ENCODE measurements around the gene MKX.

Gene MKX

DNA sequence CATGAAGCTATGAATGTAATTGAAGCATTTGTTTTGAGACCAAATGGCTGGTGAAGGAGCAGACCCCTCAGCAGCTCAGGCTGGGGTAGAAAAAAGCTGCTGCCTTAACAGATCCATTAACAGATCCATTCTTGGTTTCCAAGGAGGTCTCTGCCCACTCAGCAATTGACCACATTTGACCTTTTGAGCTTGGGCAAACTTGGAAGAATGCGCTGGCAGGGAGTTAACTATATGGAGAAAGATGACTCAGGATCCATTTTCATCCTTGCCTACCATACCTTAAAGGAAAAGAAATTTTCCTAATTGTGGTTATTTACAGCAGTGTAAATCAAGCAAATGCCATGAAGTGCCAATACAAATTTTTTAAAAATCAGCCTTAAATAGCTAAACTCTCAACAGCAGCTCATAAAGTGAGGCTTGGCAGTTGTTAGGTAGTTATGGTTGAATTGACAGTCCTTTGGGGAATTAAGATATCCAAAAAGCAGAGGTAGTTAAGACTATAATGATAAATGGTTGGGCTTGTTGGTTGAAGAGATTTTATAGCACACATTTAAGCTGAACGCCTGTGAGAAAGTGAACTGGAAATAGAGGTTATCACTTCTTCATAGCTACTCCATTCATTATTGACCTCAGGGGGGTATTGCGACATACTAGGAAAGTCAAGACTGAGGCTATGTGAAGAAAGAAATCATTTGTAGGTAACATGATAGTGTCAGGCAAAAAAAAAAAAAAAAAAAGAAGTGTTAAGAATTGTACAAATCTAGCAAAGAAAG is 83.9 kb downstream of the MKX start:
- H3K4me1 Mint-ChIP-seq (ENCODE audit: low read depth), result no peaks in the 10 kb centered on the region
- H3K27me3 Mint-ChIP-seq, result peaks cover 17% of the 10 kb centered on the region
- no peak overlapping the region for H3K4me3 Mint-ChIP-seq
- no peak overlapping the region for H3K27ac Mint-ChIP-seq
- H3K9me3 Mint-ChIP-seq (ENCODE audit: low read depth), result no peaks in the 10 kb centered on the region
- no peaks in the 10 kb centered on the region for H3K36me3 Mint-ChIP-seq

DNA sequence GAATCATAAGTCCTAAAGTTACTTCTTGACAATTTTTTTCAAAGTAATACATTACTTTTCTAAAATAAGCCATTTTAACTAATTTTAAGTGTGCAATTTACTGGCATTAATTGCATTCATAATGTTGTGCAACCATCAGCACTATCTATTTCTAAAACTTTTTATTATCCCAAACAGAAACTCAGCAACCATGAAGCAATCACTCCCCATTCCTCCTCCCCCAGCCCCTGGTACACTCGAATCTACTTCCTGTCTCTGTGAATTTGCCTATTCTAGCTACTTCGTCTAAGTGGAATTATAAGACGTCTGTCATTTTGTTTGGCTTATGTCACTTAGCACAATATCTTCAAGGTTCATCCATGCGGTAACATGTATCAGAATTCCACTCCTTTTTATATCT is 84.9 kb downstream of the MKX start:
- H3K27ac Mint-ChIP-seq, result no peak overlapping the region
- no peaks in the 10 kb centered on the region for H3K9me3 Mint-ChIP-seq (ENCODE audit: low read depth)
- H3K36me3 Mint-ChIP-seq, result no peaks in the 10 kb centered on the region
- peaks cover 17% of the 10 kb centered on the region for H3K27me3 Mint-ChIP-seq
- no peaks in the 10 kb centered on the region for H3K4me1 Mint-ChIP-seq (ENCODE audit: low read depth)
- H3K4me3 Mint-ChIP-seq, result no peak overlapping the region

- H3K4me1 Mint-ChIP-seq (ENCODE audit: low read depth), result no peaks in the 10 kb centered on the region
- no peaks in the 10 kb centered on the region for H3K36me3 Mint-ChIP-seq
- H3K27ac Mint-ChIP-seq, result no peak overlapping the region
- peaks cover 17% of the 10 kb centered on the region for H3K27me3 Mint-ChIP-seq
- no peak overlapping the region for H3K4me3 Mint-ChIP-seq
- H3K9me3 Mint-ChIP-seq (ENCODE audit: low read depth), result no peaks in the 10 kb centered on the region
Observed at GRCh38 chr10:27660268-27660667, 85.4 kb downstream of the MKX start.

- Mint-ChIP-seq H3K4me1 (ENCODE audit: low read depth) (no peaks in the 10 kb centered on the region), H3K27ac (no peak overlapping the region), H3K36me3 (no peaks in the 10 kb centered on the region), H3K4me3 (no peak overlapping the region), H3K27me3 (peaks cover 17% of the 10 kb centered on the region), H3K9me3 (ENCODE audit: low read depth) (no peaks in the 10 kb centered on the region)
Observed at GRCh38 chr10:27659786-27660185, 85.8 kb downstream of the MKX start.

DNA sequence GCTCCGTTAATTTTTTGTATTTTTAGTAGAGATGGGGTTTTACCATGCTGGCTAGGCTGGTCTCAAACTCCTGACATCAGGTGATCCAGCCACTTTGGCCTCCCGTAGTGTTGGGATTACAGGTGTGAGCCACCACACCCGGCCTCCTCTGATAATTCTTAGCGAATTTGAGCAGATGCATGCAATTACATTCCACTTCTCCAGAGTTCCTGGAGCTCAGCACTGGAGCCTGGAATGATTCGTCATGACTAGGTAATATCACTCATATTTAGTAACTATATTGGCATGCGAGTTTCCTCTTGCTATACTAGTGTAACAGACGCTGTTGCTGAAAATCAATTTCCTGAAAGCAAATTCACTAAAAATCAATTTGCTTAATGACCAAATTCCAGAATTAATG is 86.8 kb downstream of the MKX start:
- H3K27me3 Mint-ChIP-seq, result peaks cover 17% of the 10 kb centered on the region
- H3K4me1 Mint-ChIP-seq (ENCODE audit: low read depth), result no peaks in the 10 kb centered on the region
- no peak overlapping the region for H3K27ac Mint-ChIP-seq
- H3K9me3 Mint-ChIP-seq (ENCODE audit: low read depth), result no peaks in the 10 kb centered on the region
- H3K36me3 Mint-ChIP-seq, result no peaks in the 10 kb centered on the region
- no peak overlapping the region for H3K4me3 Mint-ChIP-seq

GRCh38 chr10:27655296-27655695 is 90.3 kb downstream of the MKX start:
- Mint-ChIP-seq H3K36me3 (no peaks in the 10 kb centered on the region), H3K27ac (no peak overlapping the region), H3K9me3 (ENCODE audit: low read depth) (no peaks in the 10 kb centered on the region), H3K4me1 (ENCODE audit: low read depth) (no peaks in the 10 kb centered on the region), H3K4me3 (no peak overlapping the region), H3K27me3 (peaks cover 2% of the 10 kb centered on the region)

DNA sequence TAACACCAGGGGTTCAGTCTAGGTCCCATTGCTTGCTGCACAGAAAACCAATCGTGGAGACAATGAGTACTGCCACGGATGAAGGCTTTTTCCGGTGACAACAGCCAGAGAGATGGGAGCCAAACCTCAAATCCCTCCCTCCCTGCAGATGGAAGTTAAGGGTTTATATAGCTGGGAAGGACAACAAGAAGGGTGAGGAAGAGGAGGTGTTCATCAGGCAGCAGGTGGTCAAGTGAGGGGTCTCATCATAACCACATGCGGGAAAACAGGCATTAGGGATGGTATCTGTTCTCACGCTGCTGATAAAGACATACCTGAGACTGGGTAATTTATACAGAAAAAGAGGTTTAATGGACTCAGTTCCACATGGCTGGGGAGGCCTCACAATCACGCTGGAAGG is 91.3 kb downstream of the MKX start:
- Mint-ChIP-seq H3K36me3 (no peaks in the 10 kb centered on the region), H3K4me3 (no peak overlapping the region), H3K4me1 (ENCODE audit: low read depth) (no peaks in the 10 kb centered on the region), H3K27me3 (peaks cover 4% of the 10 kb centered on the region), H3K9me3 (ENCODE audit: low read depth) (no peaks in the 10 kb centered on the region), H3K27ac (no peak overlapping the region)

DNA sequence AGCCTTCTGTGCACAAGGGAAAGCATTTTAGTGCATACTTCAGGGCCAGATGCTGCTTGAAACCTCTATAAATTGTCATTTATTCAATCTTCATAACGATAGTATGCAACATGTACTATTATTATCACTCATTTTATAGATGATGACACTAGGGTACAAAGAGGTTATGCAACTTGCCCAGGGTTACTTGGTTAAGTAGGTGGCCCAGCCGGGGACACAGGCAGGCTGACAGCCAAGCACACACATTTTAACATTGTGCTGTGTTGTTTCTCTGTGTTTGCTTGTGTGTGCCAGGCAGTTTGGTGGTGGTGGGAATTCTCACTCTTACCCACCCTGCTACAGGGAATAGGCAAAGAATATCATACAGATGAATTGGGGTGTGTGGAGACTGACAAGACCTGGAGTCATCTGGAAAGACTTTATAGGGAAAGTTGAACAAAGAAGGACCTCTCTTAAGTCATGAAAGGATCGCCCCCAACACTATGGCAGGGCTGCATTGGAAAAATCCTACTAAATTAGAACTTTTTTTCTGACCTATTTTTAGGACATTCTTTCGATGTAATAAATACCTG is 98.9 kb downstream of the MKX start:
- no peaks in the 10 kb centered on the region for H3K4me1 Mint-ChIP-seq (ENCODE audit: low read depth)
- no peak overlapping the region for H3K27ac Mint-ChIP-seq

GRCh38 chr10:27646194-27646593 is 99.4 kb downstream of the MKX start:
- no peak overlapping the region for H3K27ac Mint-ChIP-seq
- H3K9me3 Mint-ChIP-seq (ENCODE audit: low read depth), result peaks cover 9% of the 10 kb centered on the region
- H3K27me3 Mint-ChIP-seq, result peaks cover 13% of the 10 kb centered on the region
- no peaks in the 10 kb centered on the region for H3K36me3 Mint-ChIP-seq
- no peaks in the 10 kb centered on the region for H3K4me1 Mint-ChIP-seq (ENCODE audit: low read depth)
- no peak overlapping the region for H3K4me3 Mint-ChIP-seq

More for the DNA sequence above, 98.9 kb downstream of the MKX start:
- Mint-ChIP-seq H3K36me3 (no peaks in the 10 kb centered on the region), H3K9me3 (ENCODE audit: low read depth) (peaks cover 8% of the 10 kb centered on the region), H3K4me3 (no peak overlapping the region), H3K27me3 (peaks cover 13% of the 10 kb centered on the region)

DNA sequence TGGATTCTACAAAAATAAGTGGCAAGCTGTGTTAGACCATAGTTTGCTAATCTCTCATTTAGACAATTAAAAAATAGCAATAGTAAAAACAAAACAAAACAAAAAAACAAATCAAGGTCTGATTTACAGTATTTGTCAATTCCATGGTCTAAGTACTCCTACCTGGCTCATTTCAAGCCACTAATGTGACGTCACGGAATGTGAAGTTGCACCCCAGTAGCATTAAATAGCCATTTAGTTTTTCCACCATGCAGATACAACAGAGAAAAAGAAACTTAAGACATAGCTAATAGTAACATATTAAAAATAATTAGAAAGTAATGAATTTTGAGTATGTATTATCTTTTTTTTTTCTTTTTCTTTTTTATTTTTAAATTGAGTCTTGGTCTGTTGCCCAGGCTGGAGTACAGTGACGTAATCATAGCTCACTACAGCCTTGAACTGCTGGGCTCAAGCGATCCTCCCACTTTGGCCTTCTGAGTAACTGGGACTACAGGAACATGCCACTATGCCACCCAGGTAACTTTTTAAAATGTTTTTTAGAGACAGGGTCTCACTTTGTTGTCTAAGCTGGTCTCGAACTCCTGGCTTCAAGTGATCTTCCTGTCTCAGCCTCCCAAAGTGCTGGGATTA is 101.2 kb downstream of the MKX start:
- no peak overlapping the region for H3K4me3 Mint-ChIP-seq
- no peaks in the 10 kb centered on the region for H3K36me3 Mint-ChIP-seq
- H3K9me3 Mint-ChIP-seq (ENCODE audit: low read depth), result peaks cover 9% of the 10 kb centered on the region
- H3K4me1 Mint-ChIP-seq (ENCODE audit: low read depth), result no peaks in the 10 kb centered on the region
- no peak overlapping the region for H3K27ac Mint-ChIP-seq
- H3K27me3 Mint-ChIP-seq, result peaks cover 10% of the 10 kb centered on the region

DNA sequence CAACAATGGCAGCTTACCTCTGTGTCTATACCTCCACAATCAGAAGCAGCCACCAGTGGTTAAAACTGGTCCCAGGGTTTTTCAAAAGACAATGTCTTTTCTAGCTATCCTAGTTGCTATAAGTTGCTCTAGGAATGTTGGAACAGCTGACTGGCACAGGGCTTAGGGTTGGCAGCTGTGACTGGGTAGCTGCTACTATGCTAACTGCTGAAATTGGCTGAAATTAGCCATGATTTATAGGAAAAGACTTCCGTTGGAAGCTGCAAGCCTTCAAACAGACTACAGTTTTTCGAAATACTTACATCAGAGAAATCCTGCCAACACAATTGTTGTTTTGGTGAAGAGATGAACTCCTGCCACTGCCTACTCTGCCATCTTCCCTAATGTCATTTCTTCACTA is 102.3 kb downstream of the MKX start:
- Mint-ChIP-seq H3K27ac (no peak overlapping the region), H3K27me3 (peaks cover 7% of the 10 kb centered on the region), H3K9me3 (ENCODE audit: low read depth) (peaks cover 9% of the 10 kb centered on the region), H3K36me3 (no peaks in the 10 kb centered on the region), H3K4me1 (ENCODE audit: low read depth) (no peaks in the 10 kb centered on the region), H3K4me3 (no peak overlapping the region)

GRCh38 chr10:27642023-27642589 is 103.5 kb downstream of the MKX start:
- H3K27me3 Mint-ChIP-seq, result peaks cover 5% of the 10 kb centered on the region
- H3K4me3 Mint-ChIP-seq, result no peak overlapping the region
- no peak overlapping the region for H3K27ac Mint-ChIP-seq
- H3K4me1 Mint-ChIP-seq (ENCODE audit: low read depth), result no peaks in the 10 kb centered on the region
- H3K9me3 Mint-ChIP-seq (ENCODE audit: low read depth), result peaks cover 9% of the 10 kb centered on the region
- H3K36me3 Mint-ChIP-seq, result no peaks in the 10 kb centered on the region

DNA sequence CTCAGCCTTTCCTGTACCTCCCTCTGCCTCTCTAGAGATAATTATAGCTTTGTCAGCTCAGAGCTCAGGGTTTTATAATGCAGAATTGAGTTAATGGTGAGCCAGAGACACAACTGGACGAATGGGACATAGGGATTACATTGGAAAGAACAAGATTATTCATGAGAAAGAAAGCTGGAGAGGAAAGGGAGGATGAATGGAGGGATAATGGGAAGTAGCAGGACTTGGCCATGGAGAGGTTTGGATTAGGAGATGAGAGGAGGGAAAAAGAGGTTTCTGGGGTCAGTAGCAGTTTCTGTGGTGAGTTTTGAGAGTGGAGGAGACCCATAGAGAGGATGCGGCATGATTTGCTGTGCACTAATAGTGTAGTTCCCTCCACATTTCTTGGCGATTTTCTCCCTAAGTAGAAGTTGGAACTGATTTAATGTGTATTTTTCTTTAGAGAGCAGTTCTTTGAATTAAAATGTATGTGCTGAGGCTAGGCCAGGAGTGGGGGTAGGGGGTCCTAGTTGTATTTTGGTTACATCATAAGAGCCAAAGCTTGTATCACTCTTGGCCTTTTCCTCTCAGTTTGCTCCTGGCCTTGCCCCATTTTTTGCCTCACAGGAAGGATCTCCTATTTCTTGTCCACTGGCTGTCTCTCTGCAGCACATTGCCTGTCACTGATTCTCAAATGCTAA is 107.4 kb downstream of the MKX start:
- H3K4me3 Mint-ChIP-seq, result no peak overlapping the region

DNA sequence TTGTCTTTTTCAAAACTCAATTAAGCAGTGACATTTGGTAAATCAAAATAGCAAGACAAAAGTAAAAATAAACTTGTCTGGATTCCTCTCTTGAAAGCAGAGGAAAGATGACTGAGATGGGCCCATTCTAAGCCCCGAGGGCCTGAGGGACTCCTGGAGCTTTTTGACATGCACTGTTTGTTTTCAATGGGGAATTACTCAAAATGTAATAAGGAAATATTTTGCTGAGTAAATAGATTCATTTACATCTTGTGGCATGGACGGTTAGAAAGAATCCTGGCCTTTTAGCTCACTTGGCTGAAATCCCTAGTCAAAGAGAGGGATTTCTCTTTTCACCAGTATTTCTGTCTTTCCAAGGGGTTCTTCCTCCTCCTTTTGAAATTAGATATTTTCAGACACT is 108.0 kb downstream of the MKX start:
- Mint-ChIP-seq H3K9me3 (ENCODE audit: low read depth) (peaks cover 9% of the 10 kb centered on the region), H3K36me3 (no peaks in the 10 kb centered on the region), H3K4me3 (no peak overlapping the region), H3K4me1 (ENCODE audit: low read depth) (no peaks in the 10 kb centered on the region), H3K27ac (no peak overlapping the region), H3K27me3 (peaks cover 2% of the 10 kb centered on the region)

More for the DNA sequence above, 107.4 kb downstream of the MKX start:
- no peaks in the 10 kb centered on the region for H3K36me3 Mint-ChIP-seq
- no peak overlapping the region for H3K27ac Mint-ChIP-seq
- no peaks in the 10 kb centered on the region for H3K4me1 Mint-ChIP-seq (ENCODE audit: low read depth)
- peaks cover 2% of the 10 kb centered on the region for H3K27me3 Mint-ChIP-seq
- peaks cover 9% of the 10 kb centered on the region for H3K9me3 Mint-ChIP-seq (ENCODE audit: low read depth)

GRCh38 chr10:27636816-27637215 is 108.8 kb downstream of the MKX start:
- no peaks in the 10 kb centered on the region for H3K36me3 Mint-ChIP-seq
- no peak overlapping the region for H3K27ac Mint-ChIP-seq
- no peak overlapping the region for H3K4me3 Mint-ChIP-seq
- H3K9me3 Mint-ChIP-seq (ENCODE audit: low read depth), result peaks cover 2% of the 10 kb centered on the region
- peaks cover 2% of the 10 kb centered on the region for H3K27me3 Mint-ChIP-seq
- no peaks in the 10 kb centered on the region for H3K4me1 Mint-ChIP-seq (ENCODE audit: low read depth)
